WTC11 (cell line): ENCODE results near the gene NUP50. TPM values are rescaled to one million over a fixed set of nuclear protein-coding genes. Genes with fewer than 3 reads are reported as not detected.

ENCODE experiments used
- ATAC-seq: fragments of 200-7000 bp; cut with Tn5 transposase; 2 replicates; pipeline ENCODE4 v1.10.0; 2021; ENCODE audit warnings: mild to moderate bottlenecking, moderate library complexity
- CTCF ChIA-PET: fragments of 300-600 bp; sonication (Branson Sonifier 250); formaldehyde crosslinking; loops from one replicate; lab custom pipeline; 2021; ENCODE audit warnings: antibody characterized with exemption; lab: Charles Lee
- POLR2A ChIA-PET: fragments of 350-600 bp; sonication (Branson Sonifier 250); formaldehyde crosslinking; loops from one replicate; lab custom pipeline; 2021; ENCODE audit warnings: antibody characterized with exemption; lab: Charles Lee
- DNase-seq: peaks from one replicate; pipeline ENCODE4 v3.0.0; 2021; ENCODE audit warnings: low spot score
- H3K27ac Mint-ChIP-seq: 2 replicates; pipeline ENCODE4 v1.8.0; 2021; ENCODE audit warnings: mixed read lengths
- H3K27me3 Mint-ChIP-seq: 2 replicates; pipeline ENCODE4 v1.8.0; 2021; ENCODE audit warnings: low read depth, mild to moderate bottlenecking, moderate library complexity, mixed read lengths
- H3K36me3 Mint-ChIP-seq: 2 replicates; pipeline ENCODE4 v1.8.0; 2021; ENCODE audit warnings: mixed read lengths
- H3K4me1 Mint-ChIP-seq: 2 replicates; pipeline ENCODE4 v1.8.0; 2022; ENCODE audit warnings: mixed read lengths
- H3K4me3 Mint-ChIP-seq: 2 replicates; pipeline ENCODE4 v1.8.0; 2021; ENCODE audit warnings: mild to moderate bottlenecking, moderate library complexity, mixed read lengths
- H3K9me3 Mint-ChIP-seq: 2 replicates; pipeline ENCODE4 v1.8.0; 2021; ENCODE audit warnings: mixed read lengths
- ELF4 ChIP-seq: sonication (generic); formaldehyde crosslinking; IDR thresholded peaks from 2 replicates; pipeline ENCODE4 v1.8.1; 2022; ENCODE audit warnings: low read depth, mild to moderate bottlenecking, moderate library complexity, missing genetic modification reagents
- ESRRA ChIP-seq: sonication (generic); formaldehyde crosslinking; IDR thresholded peaks from 2 replicates; pipeline ENCODE4 v1.8.1; 2022; ENCODE audit warnings: mild to moderate bottlenecking, missing genetic modification reagents, borderline replicate concordance
- ETV6 ChIP-seq: sonication (generic); formaldehyde crosslinking; IDR thresholded peaks from 2 replicates; pipeline ENCODE4 v1.8.1; 2022; ENCODE audit warnings: mild to moderate bottlenecking, missing genetic modification reagents
- GRHL2 ChIP-seq: fragments of 250-450 bp; sonication (Bioruptor Pico); IDR thresholded peaks from 2 replicates; pipeline ENCODE4 v1.8.0; 2022; ENCODE audit warnings: mild to moderate bottlenecking, moderate library complexity; ENCODE audit not compliant: insufficient replicate concordance, severe bottlenecking
- HMGA2 ChIP-seq: fragments of 250-450 bp; sonication (Bioruptor Pico); IDR thresholded peaks from 2 replicates; pipeline ENCODE4 v1.4.0; 2021; ENCODE audit warnings: mild to moderate bottlenecking, moderate library complexity
- MAX ChIP-seq: sonication (generic); formaldehyde crosslinking; IDR thresholded peaks from 2 replicates; pipeline ENCODE4 v1.8.0; 2022; ENCODE audit warnings: mild to moderate bottlenecking, missing genetic modification reagents
- MLX ChIP-seq: sonication (generic); formaldehyde crosslinking; IDR thresholded peaks from 2 replicates; pipeline ENCODE4 v1.8.1; 2023; ENCODE audit warnings: mild to moderate bottlenecking, missing genetic modification reagents, moderate library complexity
- MYBL2 ChIP-seq: sonication (generic); formaldehyde crosslinking; IDR thresholded peaks from 2 replicates; pipeline ENCODE4 v1.8.1; 2023; ENCODE audit warnings: mild to moderate bottlenecking, moderate library complexity, missing genetic modification reagents
- SMAD4 ChIP-seq: sonication (generic); formaldehyde crosslinking; IDR thresholded peaks from 2 replicates; pipeline ENCODE4 v1.8.0; 2022; ENCODE audit warnings: mild to moderate bottlenecking, missing genetic modification reagents
- SP1 ChIP-seq: sonication (generic); formaldehyde crosslinking; conservative IDR thresholded peaks from 2 replicates; pipeline ENCODE4 v1.8.1; 2022; ENCODE audit warnings: missing genetic modification reagents
- ZNF219 ChIP-seq: sonication (generic); formaldehyde crosslinking; IDR thresholded peaks from 2 replicates; pipeline ENCODE4 v1.8.0; 2023; ENCODE audit warnings: missing genetic modification reagents, mild to moderate bottlenecking, borderline replicate concordance
- ZNF396 ChIP-seq: fragments of 250-450 bp; sonication (Bioruptor Pico); IDR thresholded peaks from 2 replicates; pipeline ENCODE4 v1.8.0; 2021; ENCODE audit warnings: mild to moderate bottlenecking, moderate library complexity, borderline replicate concordance
- total RNA-seq: library from RNA; stranded (reverse); gene quantifications from 3 replicates; pipeline ENCODE4 v1.2.3, GENCODE V29; 2021
- TF ChIP-seq, protein P1 (sequence below): sonication (generic); formaldehyde crosslinking; IDR thresholded peaks from 2 replicates; pipeline ENCODE4 v1.8.1; 2022; ENCODE audit warnings: missing genetic modification reagents, borderline replicate concordance
- TF ChIP-seq, protein P2 (sequence below): fragments of 250-450 bp; sonication (Bioruptor Pico); IDR thresholded peaks from 2 replicates; pipeline ENCODE4 v1.9.0; 2021; ENCODE audit warnings: mild to moderate bottlenecking, borderline replicate concordance
- TF ChIP-seq, protein P3 (sequence below): fragments of 200-600 bp; IDR thresholded peaks from 2 replicates; pipeline ENCODE4 v1.8.0; 2022; ENCODE audit warnings: antibody characterized with exemption

The NUP50 gene
- total RNA-seq, 1 experiment from 2014 or later = 131 TPM

GRCh38 chr22:45196926-45197605 lies 33.3 kb downstream of the NUP50 start:
- no peaks in the 10 kb centered on the region for H3K27me3 Mint-ChIP-seq
- no peak for DNase-seq
- no peak overlapping the region for H3K27ac Mint-ChIP-seq
- no peak for ATAC-seq
- H3K36me3 Mint-ChIP-seq = peaks cover 4% of the 10 kb centered on the region; the same call in 1 of the 2 replicates
- no peak for TF ChIP-seq ETV6
- TF ChIP-seq GRHL2 = no peak
- TF ChIP-seq, protein P1, sequence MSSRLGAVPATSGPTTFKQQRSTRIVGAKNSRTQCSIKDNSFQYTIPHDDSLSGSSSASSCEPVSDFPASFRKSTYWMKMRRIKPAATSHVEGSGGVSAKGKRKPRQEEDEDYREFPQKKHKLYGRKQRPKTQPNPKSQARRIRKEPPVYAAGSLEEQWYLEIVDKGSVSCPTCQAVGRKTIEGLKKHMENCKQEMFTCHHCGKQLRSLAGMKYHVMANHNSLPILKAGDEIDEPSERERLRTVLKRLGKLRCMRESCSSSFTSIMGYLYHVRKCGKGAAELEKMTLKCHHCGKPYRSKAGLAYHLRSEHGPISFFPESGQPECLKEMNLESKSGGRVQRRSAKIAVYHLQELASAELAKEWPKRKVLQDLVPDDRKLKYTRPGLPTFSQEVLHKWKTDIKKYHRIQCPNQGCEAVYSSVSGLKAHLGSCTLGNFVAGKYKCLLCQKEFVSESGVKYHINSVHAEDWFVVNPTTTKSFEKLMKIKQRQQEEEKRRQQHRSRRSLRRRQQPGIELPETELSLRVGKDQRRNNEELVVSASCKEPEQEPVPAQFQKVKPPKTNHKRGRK (CRISPR knock-in tag) = no peak
- TF ChIP-seq HMGA2 (CRISPR knock-in tag) = no peak
- TF ChIP-seq SP1 (CRISPR knock-in tag) = no peak
- TF ChIP-seq ESRRA (CRISPR knock-in tag) = no peak
- TF ChIP-seq SMAD4 = no peak
- TF ChIP-seq, protein P2, sequence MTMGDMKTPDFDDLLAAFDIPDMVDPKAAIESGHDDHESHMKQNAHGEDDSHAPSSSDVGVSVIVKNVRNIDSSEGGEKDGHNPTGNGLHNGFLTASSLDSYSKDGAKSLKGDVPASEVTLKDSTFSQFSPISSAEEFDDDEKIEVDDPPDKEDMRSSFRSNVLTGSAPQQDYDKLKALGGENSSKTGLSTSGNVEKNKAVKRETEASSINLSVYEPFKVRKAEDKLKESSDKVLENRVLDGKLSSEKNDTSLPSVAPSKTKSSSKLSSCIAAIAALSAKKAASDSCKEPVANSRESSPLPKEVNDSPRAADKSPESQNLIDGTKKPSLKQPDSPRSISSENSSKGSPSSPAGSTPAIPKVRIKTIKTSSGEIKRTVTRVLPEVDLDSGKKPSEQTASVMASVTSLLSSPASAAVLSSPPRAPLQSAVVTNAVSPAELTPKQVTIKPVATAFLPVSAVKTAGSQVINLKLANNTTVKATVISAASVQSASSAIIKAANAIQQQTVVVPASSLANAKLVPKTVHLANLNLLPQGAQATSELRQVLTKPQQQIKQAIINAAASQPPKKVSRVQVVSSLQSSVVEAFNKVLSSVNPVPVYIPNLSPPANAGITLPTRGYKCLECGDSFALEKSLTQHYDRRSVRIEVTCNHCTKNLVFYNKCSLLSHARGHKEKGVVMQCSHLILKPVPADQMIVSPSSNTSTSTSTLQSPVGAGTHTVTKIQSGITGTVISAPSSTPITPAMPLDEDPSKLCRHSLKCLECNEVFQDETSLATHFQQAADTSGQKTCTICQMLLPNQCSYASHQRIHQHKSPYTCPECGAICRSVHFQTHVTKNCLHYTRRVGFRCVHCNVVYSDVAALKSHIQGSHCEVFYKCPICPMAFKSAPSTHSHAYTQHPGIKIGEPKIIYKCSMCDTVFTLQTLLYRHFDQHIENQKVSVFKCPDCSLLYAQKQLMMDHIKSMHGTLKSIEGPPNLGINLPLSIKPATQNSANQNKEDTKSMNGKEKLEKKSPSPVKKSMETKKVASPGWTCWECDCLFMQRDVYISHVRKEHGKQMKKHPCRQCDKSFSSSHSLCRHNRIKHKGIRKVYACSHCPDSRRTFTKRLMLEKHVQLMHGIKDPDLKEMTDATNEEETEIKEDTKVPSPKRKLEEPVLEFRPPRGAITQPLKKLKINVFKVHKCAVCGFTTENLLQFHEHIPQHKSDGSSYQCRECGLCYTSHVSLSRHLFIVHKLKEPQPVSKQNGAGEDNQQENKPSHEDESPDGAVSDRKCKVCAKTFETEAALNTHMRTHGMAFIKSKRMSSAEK (CRISPR knock-in tag) = no peak
- no peak for TF ChIP-seq ZNF396 (CRISPR knock-in tag)
- no peak for TF ChIP-seq MLX (CRISPR knock-in tag)
- no peak for TF ChIP-seq ZNF219 (CRISPR knock-in tag)
- TF ChIP-seq MYBL2 = no peak
- TF ChIP-seq, protein P3, sequence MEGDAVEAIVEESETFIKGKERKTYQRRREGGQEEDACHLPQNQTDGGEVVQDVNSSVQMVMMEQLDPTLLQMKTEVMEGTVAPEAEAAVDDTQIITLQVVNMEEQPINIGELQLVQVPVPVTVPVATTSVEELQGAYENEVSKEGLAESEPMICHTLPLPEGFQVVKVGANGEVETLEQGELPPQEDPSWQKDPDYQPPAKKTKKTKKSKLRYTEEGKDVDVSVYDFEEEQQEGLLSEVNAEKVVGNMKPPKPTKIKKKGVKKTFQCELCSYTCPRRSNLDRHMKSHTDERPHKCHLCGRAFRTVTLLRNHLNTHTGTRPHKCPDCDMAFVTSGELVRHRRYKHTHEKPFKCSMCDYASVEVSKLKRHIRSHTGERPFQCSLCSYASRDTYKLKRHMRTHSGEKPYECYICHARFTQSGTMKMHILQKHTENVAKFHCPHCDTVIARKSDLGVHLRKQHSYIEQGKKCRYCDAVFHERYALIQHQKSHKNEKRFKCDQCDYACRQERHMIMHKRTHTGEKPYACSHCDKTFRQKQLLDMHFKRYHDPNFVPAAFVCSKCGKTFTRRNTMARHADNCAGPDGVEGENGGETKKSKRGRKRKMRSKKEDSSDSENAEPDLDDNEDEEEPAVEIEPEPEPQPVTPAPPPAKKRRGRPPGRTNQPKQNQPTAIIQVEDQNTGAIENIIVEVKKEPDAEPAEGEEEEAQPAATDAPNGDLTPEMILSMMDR = no peak
- TF ChIP-seq MAX = no peak
- no peak for TF ChIP-seq ELF4 (CRISPR knock-in tag)
- ChIA-PET POLR2A (no interaction called here), CTCF (interaction anchor here (1.2 kb wide), 1 partner anchor 12 kb away, joined by 8 read pairs; no protein-coding TSS in a partner anchor)
- H3K4me1 Mint-ChIP-seq = peaks cover 38% of the 10 kb centered on the region
- no peaks in the 10 kb centered on the region for H3K9me3 Mint-ChIP-seq
- no peak overlapping the region for H3K4me3 Mint-ChIP-seq
